ENCODE results near the gene ATP5F1D.

ATP5F1D gene

DNA sequence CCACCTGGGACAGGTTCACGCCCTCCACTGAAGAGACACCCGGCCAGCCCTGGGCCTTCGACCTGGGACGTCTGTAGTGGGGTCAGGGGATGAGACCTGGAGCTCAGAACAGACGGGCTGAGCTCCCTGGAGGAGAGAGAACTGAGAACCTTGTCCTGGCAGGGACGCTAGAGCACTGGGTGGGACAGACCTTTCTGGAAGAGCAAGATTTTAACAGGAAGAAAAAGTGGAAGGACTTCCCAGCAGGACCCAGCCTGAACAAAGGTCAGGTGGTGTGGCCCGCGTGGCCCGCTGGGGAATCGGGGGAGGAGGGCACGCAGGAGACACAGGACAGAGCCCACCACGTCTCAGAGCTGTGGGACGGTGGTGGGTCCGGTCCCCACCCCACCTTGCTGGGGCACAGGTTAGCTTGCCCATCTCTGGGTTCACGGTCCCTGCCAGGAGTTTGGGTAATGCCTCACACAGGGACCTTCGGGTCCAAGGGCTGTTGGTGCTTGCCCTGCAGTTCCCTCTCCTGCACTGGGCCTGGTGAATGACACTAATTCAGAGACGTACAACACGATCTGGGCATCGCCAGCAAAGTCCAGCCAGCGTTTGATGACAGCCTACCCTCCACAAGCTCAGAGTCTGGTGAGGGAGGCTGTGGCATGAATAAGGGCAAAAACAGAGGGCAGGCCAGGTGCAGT, 42.9 kb downstream of the ATP5F1D start:
- DNase-seq: no peak

DNA sequence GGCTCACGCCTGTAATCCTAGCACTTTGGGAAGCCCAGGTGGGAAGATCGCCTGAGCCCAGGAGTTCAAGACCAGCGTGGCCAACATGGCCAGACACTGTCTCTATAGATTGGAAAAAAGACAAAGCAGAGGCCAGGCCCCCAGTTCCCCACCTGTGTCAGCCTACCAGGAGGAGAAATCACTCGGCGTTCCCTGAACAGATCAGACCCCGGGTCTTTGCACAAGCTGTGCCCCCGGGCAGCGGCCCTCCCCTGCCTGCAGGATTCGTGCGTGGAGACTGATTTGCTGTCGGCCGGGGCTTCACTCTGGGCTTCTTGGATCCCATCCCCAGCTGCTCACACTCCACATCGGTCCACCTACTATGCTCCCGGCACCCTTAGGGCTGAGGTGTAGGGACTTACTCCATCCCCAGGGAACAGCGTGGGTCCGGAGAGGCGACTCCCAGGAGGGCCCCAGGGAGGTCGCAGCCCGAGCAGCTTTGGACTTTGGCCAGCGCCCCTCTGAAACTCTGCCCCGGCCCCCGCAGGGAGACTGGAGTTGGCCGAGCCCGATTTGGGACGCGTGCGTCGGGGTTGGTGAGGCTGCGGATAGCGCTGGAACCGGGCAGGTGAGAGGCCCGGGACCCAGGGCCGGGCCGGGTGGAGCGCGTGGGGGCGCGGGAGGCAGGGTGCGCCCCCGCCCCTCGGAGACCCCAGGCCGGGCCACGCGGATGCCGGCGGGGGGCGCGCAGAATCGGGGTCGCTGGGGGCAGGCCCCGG, 43.6 kb downstream of the ATP5F1D start:
- DNase-seq: no peak

DNA sequence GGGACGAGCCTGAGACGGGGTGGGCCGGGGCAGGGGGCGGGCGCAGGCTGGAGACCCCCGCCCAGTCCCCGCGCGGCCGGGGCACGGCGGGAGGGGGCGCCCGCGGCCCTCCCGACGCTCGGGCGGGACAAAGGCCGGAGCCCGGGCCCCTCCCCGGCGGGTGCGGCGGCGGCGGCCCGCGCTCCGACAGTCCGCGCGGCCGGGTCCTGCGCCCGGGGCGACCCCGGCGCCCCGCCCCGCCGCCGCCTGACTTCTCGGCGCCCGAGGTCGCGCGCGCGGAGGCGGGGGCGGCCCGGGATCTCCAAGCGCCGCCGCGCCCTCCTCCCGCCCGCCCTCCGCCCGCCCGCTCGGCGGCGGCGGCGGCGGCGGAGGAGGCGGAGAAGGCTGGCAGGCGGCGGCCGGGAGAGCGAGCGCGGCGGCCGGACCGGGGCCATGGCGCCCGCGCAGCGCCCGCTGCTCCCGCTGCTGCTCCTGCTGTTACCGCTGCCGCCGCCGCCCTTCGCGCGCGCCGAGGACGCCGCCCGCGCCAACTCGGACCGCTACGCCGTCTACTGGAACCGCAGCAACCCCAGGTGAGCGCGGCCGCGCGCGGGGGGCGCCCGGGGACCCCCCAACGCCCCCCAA, 44.3 kb downstream of the ATP5F1D start, which contains the start of gene EFNA2:
Gene EFNA2, plus strand, starts transcription at position 137 of the 624 bp plus-strand sequence. Its CDS starts 296 bp downstream, at position 433.
- no peak for DNase-seq

DNA sequence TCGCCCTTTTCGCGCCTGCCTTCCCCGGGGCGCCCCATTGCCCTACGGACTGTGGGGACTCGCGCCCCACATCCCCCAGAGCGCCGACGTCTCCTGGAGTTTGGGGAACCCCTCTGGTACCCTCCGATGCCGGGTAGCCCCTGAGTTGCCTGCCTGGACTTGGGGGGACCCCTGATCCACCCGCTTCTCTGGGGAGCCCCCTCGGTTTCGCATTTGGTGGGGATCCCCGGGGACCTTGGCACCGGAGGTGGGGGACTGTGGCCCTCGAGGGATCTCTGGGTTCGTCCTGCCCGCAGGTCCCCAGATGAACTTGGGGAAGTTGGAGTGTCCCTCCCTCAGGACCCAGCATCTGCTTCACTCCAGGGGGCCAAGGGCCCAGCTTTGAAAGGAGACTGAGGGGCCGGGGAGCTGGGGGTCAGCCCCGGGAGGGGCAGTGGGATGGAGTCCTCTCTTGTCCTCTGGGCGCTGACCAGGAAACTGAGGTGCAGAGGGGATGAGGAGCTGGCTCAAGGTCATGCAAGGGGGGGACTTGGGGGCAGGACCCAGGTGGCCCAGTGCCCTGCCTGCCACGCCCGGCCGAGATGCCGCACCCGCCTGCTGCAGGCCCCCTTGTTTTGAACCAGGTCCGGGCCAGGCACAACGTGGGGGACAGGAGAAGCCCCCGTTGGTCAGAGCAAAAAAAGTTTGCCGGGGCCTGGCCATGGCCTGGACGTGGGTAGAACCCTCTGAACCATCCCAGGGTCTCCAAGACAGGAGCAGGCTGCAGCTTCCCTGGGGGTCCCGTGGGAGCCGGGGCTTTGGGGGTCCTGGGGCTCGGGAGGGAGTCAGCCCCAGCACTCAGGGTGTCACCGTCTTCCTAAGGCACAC, 45.2 kb downstream of the ATP5F1D start:
- no peak for DNase-seq

DNA sequence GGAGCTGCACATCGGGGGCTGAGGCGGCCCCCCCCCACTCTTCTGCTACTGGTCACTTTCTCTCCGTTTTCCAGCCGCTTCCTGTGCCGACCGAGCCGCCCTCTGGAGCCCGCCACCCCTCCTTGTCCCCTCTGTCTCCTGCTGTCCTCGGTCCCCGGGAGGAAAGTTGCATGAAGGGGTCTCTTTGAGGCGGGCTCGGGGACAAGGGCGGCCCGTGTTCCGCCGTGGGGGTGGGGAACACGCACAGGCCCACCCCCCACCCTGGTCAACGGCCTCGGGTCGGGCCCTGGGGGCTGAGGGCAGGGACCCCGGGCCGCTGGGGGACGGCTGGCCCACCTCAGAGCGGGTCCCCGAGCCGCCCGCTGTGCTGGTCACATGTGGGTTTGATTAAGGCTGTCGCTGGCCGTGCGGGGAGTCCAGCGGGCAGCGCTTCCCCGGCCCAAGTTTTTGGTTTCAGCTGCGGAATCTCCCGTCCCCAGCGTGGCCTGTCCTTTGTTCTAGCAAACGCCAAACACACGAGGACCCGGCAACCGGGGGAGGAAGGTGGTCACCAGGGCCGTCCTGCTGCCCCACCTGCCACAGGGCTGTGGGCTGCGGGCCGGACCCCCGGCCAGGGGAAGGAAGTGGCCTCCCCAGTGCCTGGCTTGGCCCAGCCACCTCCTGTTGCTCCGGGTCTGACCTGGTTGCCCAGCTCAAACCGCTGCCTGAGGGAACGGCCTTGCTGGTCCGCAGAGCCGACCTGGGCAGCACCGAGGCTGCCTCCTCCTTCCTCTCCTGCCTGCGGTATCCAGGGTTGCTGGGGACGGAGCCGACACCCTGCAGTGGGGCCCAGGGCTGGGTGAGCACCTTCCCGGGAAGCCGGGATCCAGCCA, 46.0 kb downstream of the ATP5F1D start:
- DNase-seq: no peak

DNA sequence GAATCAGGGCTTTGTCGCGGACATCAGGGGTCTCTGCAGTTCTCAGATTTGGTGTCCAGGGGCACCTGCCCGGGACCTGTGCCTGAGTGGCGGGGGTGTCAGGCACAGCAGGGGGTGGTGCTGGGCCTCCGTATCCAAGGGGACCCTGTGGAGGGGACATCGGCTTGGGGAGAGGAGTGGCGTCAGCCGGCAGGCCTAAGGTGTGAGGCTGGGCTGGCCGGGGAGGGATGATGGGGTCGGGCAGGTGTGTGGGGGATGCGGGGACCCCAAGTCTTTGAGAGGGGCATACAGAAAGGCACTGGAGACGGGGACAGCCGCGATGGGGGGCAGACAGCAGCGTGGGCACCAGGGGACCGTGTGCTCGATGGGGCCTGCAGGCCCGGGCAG, 46.7 kb downstream of the ATP5F1D start:
- DNase-seq: no peak

DNA sequence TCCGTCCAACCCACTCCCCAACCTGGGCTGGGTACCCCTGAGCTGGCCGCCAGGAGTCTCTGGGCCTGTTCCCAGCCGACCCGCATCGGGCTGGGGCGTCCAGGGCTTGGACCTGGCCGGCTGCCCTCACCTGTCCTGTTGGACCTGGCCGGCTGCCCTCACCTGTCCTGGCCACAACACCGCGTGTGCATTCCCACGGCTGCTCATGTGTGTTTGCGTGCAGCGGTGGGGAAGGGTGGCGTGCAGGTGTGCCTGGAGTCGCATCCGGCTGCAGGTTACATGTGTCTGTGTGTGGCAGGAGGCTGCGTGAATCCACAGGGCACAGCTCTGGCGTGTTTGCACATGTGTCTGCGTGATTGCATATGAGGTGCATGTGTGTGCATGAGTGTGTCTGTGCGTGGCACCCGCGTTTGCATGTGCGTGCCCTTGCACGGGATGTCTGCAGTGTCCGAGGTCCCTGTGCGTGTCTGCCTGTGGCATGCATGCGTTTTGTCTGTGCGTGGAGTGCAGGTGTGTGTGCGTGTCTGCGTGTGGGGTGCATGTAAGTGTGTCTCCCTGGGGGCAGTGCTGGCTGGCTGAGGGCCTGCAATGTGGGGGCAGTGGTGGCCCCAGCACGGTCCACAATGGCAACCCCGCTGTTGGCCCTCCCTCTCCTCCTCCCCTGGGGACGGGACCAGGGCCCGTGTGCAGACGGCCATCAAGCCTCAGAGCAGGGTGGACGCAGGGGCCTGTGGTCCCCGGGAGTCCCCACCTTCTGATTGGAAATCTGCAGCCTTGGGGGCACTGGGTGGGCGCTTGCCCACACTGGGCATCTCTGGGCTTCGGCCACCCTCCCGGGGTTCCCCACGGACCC, 47.5 kb downstream of the ATP5F1D start:
- no peak for DNase-seq

DNA sequence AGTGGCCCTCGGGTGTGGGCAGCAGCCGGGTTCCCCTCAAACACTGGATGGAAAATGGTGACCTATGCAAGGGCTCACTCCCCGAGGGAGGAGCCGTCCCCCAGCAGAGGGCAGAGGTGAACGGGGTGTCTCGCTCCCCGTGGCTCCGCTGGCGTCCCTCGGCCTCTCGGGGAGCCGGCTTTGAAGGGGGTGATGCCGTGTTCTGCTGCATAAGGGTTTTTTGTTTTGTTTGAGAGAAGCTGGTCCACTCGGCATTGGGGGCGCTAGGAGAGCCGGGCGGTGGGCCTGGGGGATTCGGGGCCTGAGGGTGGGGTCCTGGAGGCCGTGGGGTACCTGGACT, 48.1 kb downstream of the ATP5F1D start:
- no peak for DNase-seq

DNA sequence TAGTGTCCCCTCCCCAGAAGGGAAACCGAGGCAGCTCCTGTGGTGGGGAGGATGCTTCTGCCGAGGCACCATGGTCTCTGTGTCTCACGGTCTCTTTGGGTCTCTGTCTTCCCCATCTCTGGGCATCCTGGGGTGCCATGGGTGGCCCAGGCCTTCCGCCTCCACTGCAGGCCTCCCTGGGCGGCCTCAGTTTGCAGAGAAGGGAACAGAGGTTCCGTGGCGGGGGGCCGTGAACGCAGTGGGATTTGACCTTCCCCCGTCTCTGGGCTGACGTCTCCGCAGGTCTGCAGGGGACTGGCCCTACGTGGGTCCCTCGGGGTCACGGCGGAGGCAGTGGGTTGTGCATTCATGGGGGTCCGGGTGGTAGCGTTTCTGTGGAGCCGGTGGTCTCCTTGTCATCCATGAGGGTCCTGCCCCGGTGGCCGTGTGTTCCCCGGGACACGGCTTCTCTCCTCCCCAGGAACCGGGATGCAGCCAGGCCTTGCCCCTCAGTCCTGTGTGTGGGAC, 48.7 kb downstream of the ATP5F1D start:
- no peak for DNase-seq

DNA sequence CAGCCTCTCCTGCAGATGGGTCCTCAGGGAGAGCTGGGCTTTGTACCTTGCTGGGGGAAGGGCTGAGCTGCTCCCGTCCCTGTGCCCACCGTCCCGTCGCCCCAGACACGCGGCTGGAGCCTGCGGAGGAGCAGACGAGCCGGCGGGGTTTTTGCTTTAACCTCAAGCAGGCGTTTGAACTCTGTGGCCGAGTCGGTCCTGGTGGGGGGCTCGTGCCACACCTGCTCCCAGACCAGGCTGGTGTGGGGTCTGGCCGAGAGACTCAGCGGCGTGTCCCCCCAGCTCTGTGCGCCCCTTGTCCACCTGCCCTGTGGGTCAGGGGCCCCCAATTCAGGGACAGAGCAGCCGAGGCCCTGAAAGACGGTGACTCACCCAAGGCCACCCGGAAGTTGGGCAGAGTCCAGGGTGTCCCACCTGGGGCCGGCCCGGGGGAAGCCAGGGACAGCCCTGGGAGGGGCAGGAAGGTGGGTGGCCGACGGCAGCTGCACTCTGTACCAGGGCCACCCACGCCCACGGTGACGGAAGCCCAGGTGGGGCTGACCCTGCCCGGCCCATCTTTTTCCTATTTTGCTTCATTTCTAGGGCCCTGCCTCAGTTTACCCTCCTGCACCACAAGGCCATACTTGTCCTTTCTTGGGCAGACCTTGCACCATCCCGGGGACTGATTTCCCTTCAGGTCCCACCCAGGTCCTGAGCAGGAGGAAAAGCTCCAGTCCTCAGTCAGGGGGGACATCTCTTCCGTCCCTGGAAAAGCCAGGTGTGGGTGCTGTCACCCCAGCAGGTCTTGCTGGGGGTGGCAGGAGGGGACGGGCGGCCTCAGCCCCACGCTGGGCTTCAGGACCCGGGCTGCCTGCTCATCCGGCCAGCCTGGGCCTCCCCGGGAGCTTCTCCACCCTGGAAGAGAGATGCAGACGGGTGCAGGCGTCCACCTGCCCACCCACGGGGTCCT, 49.4 kb downstream of the ATP5F1D start:
- no peak for DNase-seq

DNA sequence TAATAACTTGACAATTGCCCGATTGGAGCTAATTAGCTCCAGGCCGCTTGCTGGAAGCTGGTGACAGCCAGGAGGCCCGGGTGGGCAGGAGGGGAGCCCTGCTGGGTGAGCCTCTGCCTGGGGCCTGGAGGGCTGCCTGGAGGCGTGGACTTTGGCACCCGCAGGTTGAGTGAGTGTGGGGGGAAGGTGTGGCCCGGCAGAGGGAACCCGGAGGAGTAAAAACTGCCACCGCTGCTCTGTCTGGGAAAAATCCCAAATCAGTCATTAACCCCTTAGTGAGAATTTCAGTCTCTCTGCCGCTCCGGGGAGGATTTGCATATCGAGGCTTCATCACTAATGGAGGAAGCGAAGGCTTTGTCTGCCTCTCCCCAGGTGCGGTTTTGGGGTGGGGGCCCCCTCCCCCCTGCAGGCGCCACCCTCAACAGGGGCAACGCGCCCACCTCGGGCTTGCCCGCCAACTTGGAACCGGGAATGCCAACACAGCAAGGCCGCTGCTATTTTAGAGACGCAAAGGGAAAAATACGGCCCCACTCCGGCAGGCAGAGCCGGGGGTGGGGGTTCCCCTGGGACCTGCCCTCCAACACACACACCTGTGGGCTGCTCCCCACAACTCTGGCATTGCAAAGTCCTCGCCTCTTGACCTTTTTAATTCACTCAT, 50.3 kb downstream of the ATP5F1D start:
- no peak for DNase-seq

DNA sequence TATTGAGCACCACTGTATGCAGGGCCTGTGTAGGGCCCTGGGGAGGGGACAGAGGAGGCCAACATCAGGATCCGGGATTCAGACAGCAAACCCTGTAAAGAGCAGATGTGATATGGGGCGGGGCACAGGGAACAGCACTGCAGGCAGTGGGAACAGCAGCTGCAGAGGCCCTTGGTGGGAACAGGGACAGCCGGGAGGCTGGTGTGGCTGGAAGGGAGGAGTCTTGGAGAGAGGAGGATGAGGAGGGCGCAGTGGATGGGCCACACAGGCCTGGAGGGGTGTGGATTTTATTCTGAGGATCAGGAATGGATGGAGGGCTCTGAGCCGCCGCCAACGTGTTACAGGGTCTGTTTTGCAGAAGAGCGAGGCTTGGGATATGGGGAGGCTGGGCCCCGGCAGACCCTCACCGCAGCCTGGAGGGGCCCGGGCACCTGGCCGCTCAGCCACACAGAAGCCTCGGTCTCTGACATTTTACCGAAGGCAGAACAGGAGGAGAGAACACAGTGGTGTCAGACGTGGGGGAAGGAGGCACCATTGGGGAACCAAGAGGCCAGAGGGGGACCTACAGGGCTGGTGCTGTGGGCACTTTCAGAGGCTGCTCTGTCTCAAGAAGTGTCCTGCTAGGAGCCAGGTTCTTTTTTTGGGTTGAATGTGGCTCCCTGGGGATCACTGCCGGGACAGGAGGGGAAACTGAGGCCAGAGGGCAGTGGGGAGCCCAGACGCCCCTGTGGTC, 51.0 kb downstream of the ATP5F1D start:
- DNase-seq: no peak

DNA sequence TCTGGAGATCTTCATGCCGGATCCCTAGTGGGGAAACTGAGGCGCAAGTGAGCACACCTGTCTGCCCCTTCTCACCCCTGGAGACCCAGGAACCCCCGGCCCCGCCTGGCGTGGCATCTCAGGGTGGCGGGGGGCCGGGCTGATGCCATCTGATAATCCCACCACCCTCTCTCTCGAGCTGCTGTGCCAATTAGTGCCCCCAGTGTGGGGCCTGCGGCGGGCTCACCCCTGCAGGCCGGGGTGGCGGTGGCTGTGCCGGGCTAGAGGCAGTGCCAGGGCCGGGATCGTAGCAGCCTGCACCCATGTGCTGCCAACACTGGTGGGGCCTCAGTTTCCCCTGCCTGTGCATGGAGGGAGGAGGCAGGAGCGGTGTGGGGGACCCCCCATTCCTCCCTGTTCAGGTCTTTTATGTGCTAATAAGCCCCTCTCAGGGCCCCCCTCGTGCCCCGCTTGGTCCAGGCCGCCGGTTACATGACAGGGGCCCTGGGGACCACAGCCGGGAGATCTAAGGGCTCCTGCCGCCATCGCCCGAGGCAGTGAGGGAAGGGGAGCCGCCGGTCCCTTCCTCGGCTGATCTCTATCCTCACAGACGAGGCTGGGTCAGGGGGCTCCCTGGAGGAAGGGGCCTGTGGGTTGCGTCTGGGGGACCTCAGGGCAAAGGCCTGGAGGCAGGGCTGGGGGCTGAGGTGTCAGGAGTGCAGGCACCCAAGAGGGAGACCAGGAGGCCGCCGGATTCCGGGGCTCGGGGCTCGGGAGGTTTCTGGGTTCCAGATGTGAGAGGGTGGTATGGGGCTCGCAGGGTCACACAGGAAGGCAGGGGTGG, 52.4 kb downstream of the ATP5F1D start:
- DNase-seq: no peak

All from suppressor macrophage treated with lipopolysaccharide for 4 hours (primary cell).